ENCODE measurements around the gene PRIM2. TPM values are rescaled to one million over a fixed set of nuclear protein-coding genes. Genes with fewer than 3 reads are reported as not detected.
"Not testable (repeated sequence)": the region's sequence is repeated elsewhere in the genome, so short reads cannot be mapped to it uniquely, and the experiment has no call there.

PRIM2 gene
- total and polyA plus RNA-seq, 2 of the 4 experiments (the other 2 are of a cell fraction): 11.8 to 37.5 TPM

GRCh38 chr6:57601105-57601504 lies 283.7 kb downstream of the PRIM2 start:
- POLR2A ChIA-PET (ENCODE audit: unreplicated experiment); dilution Hi-C loops (cut with HindIII; ENCODE audit: low sequenced_read_pairs, unreplicated experiment): not testable (repeated sequence)

GRCh38 chr6:57605303-57605702 lies 287.9 kb downstream of the PRIM2 start:
- H3K27me3 ChIP-seq (ENCODE audit: control insufficient read depth, insufficient read depth, low read length); H2BK20ac ChIP-seq (ENCODE audit: low read depth, low read length); H2BK5ac ChIP-seq (ENCODE audit: low read depth, low read length, poor library complexity, severe bottlenecking); H3K4me3 ChIP-seq (ENCODE audit: insufficient read depth, low read depth, low read length); H3K36me3 ChIP-seq (ENCODE audit: control insufficient read depth, insufficient read depth, low read length); H3K4ac ChIP-seq (ENCODE audit: low read depth, low read length); H2BK15ac ChIP-seq (ENCODE audit: low read depth, low read length); H3K23ac ChIP-seq (ENCODE audit: low read depth, low read length); H3K4me1 ChIP-seq (ENCODE audit: control insufficient read depth, insufficient read depth, low read length); H3K27ac ChIP-seq (ENCODE audit: insufficient read depth, low read length); intact Hi-C loops (cut with micrococcal nuclease); dilution Hi-C loops (cut with HindIII; ENCODE audit: low sequenced_read_pairs, unreplicated experiment); CTCF ChIA-PET; H2AK9ac ChIP-seq (replicated peaks; ENCODE audit: low read depth, low read length, poor library complexity); H3K9ac ChIP-seq (ENCODE audit: low read depth, low read length); BruUV-seq (replicated peaks); POLR2A ChIA-PET (ENCODE audit: unreplicated experiment); H3K9me3 ChIP-seq (ENCODE audit: control insufficient read depth, insufficient read depth, low read length); H3K4me2 ChIP-seq (ENCODE audit: low read depth, low read length); H3K56ac ChIP-seq (ENCODE audit: extremely low read depth, insufficient read depth, low read length); H3K79me1 ChIP-seq (ENCODE audit: low read depth in 1 of 2, low read length in 2 of 2); H3K14ac ChIP-seq (replicated peaks; ENCODE audit: low read depth, low read length); H3K18ac ChIP-seq (ENCODE audit: low read depth, low read length); H2BK120ac ChIP-seq (ENCODE audit: low read depth, low read length); H4K20me1 ChIP-seq (ENCODE audit: insufficient read depth, low read length); H2AFZ ChIP-seq (replicated peaks; ENCODE audit: low read length, poor library complexity); H3K9me1 ChIP-seq (ENCODE audit: insufficient read depth, low read length); ATAC-seq (ENCODE audit: low read depth); H4K5ac ChIP-seq (ENCODE audit: low read depth, low read length); in situ Hi-C loops (cut with MboI; ENCODE audit: low sequenced_read_pairs); H2AK5ac ChIP-seq (ENCODE audit: low read depth, low read length); H4K8ac ChIP-seq (ENCODE audit: low read depth in 2 of 2, low read length in 2 of 2); H4K91ac ChIP-seq (ENCODE audit: insufficient read depth, low read depth, low read length): not testable (repeated sequence)
- peak; percentile 5 for DNase-seq

More at GRCh38 chr6:57601105-57601504, 283.7 kb downstream of the PRIM2 start:
- BruUV-seq (replicated peaks); H3K4me3 ChIP-seq (ENCODE audit: insufficient read depth, low read depth, low read length); H4K8ac ChIP-seq (ENCODE audit: low read depth in 2 of 2, low read length in 2 of 2); H2AFZ ChIP-seq (replicated peaks; ENCODE audit: low read length, poor library complexity); H3K18ac ChIP-seq (ENCODE audit: low read depth, low read length); intact Hi-C loops (cut with micrococcal nuclease); H3K14ac ChIP-seq (replicated peaks; ENCODE audit: low read depth, low read length); H4K5ac ChIP-seq (ENCODE audit: low read depth, low read length); H3K4me2 ChIP-seq (ENCODE audit: low read depth, low read length); H2BK15ac ChIP-seq (ENCODE audit: low read depth, low read length); H3K23ac ChIP-seq (ENCODE audit: low read depth, low read length); H3K36me3 ChIP-seq (ENCODE audit: control insufficient read depth, insufficient read depth, low read length); H3K9me3 ChIP-seq (ENCODE audit: control insufficient read depth, insufficient read depth, low read length); H3K79me1 ChIP-seq (ENCODE audit: low read depth in 1 of 2, low read length in 2 of 2); ATAC-seq (ENCODE audit: low read depth); H2AK5ac ChIP-seq (ENCODE audit: low read depth, low read length); H2BK5ac ChIP-seq (ENCODE audit: low read depth, low read length, poor library complexity, severe bottlenecking); H3K9me1 ChIP-seq (ENCODE audit: insufficient read depth, low read length); H2AK9ac ChIP-seq (replicated peaks; ENCODE audit: low read depth, low read length, poor library complexity); H3K27ac ChIP-seq (ENCODE audit: insufficient read depth, low read length); CTCF ChIA-PET; H4K20me1 ChIP-seq (ENCODE audit: insufficient read depth, low read length); DNase-seq; H3K9ac ChIP-seq (ENCODE audit: low read depth, low read length); H3K4ac ChIP-seq (ENCODE audit: low read depth, low read length); in situ Hi-C loops (cut with MboI; ENCODE audit: low sequenced_read_pairs); H3K56ac ChIP-seq (ENCODE audit: extremely low read depth, insufficient read depth, low read length); H2BK120ac ChIP-seq (ENCODE audit: low read depth, low read length); H3K27me3 ChIP-seq (ENCODE audit: control insufficient read depth, insufficient read depth, low read length); H4K91ac ChIP-seq (ENCODE audit: insufficient read depth, low read depth, low read length); H3K4me1 ChIP-seq (ENCODE audit: control insufficient read depth, insufficient read depth, low read length); H2BK20ac ChIP-seq (ENCODE audit: low read depth, low read length): not testable (repeated sequence)
- WGBS, 2 experiments (ENCODE audit: extremely low coverage in 2 of 2, insufficient read length in 1 of 2): no CpG with 5 or more reads among the region's 3 CpGs

Data from IMR-90 (cell line).